Measurements from ENCODE around the gene SOCS1.

Gene SOCS1

DNA sequence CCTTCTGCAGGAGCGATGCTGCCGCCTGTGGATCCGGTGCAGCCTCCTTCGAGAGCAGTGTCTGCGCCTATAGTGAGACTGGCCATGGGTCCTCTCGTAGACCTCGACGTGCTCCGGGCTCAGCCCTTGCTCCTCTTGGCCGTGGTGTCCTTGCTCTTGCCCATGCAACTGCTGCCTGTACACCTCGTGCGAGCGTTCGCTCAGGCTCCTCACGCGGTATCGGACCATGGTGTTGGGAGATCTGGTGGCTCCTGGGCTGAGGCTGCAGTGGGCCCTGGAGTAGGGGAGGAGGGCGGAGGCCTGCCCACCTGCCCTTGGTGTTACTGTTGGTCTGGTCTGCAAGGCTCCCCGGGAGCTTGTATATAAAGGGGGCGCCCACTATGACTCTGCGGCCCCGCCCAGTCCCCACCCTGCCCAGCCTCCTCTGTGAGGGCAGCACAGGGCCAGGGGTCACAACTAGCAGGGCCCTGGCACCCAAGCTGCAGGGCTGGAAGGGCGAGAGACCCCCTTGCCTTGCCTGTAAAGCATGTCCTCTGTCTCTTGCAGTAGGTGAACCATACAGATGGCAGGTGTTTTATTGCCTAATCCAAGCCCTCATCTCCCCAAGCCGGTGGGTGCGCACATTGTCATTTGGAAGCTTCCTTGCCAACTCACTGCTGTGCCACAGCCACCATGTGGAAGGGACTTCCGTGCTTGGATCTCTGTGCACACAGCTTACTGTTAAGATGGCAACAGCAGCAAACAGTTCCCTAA, 20.3 kb upstream of the SOCS1 start, which contains the start of gene PRM2:
Gene PRM2 (minus strand): TSS at position 338 of the 753 bp plus-strand sequence. CDS start 110 bp downstream, at position 228.
- peaks cover 7% of the 10 kb centered on the region for H3K4me1 Mint-ChIP-seq (ENCODE audit: low read depth)
- DNase-seq (ENCODE audit: low spot score) = no peak
- H3K4me3 Mint-ChIP-seq = no peak within 1 kb of the TSS
- H3K36me3 Mint-ChIP-seq (ENCODE audit: low read depth) = no peaks in the 10 kb centered on the region
- no peaks in the 10 kb centered on the region for H3K9me3 Mint-ChIP-seq
- H3K27ac Mint-ChIP-seq = no peak within 1 kb of the TSS
- peaks cover 6% of the 10 kb centered on the region for H3K27me3 Mint-ChIP-seq (ENCODE audit: low read depth)

- no peak overlapping the region for H3K27ac Mint-ChIP-seq
- H3K27me3 Mint-ChIP-seq (ENCODE audit: low read depth) = peaks cover 4% of the 10 kb centered on the region
- peaks cover 7% of the 10 kb centered on the region for H3K4me1 Mint-ChIP-seq (ENCODE audit: low read depth)
- H3K9me3 Mint-ChIP-seq = no peaks in the 10 kb centered on the region
- DNase-seq (ENCODE audit: low spot score) = no peak
- H3K36me3 Mint-ChIP-seq (ENCODE audit: low read depth) = no peaks in the 10 kb centered on the region
- no peak overlapping the region for H3K4me3 Mint-ChIP-seq
Observed at GRCh38 chr16:11274964-11275363, 19.0 kb upstream of the SOCS1 start.

DNA sequence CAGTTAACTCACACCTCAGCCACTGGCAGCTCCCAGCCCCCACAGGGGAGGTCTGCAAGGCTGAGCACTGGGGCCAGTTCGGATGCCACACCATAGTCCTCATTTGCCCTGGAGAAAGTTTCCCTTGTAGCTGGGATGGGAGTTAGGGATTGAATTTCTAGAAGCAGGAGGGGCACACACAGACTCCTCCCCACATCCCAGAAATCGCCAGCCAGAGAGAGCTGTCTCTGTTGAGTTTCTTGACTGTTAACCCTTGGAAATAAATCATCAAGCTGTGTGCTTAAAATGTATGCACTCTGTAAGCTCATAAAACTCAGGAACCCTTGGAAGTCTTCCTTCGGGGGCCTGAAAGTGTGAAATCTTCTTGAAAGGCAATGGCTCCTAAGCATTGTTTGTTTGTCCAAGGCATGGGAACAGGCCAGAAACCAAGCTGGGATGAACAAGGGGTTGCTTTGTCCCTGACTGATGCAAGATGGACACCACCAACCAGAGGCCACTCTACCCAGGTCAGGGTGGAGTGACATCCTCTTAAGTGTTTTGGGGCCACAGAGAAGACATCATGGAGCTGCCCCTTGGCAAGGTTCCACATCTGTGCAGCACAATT, 17.8 kb upstream of the SOCS1 start:
- no peak overlapping the region for H3K27ac Mint-ChIP-seq
- H3K27me3 Mint-ChIP-seq (ENCODE audit: low read depth) = no peaks in the 10 kb centered on the region
- no peaks in the 10 kb centered on the region for H3K9me3 Mint-ChIP-seq
- H3K4me1 Mint-ChIP-seq (ENCODE audit: low read depth) = no peaks in the 10 kb centered on the region
- H3K4me3 Mint-ChIP-seq = no peak overlapping the region
- DNase-seq (ENCODE audit: low spot score) = no peak
- no peaks in the 10 kb centered on the region for H3K36me3 Mint-ChIP-seq (ENCODE audit: low read depth)

GRCh38 chr16:11272921-11273720, 17.1 kb upstream of the SOCS1 start, which contains the start of gene PRM3:
PRM3 (minus strand) TSS chr16:11273629; CDS start chr16:11273595, 34 bp downstream.
- H3K4me3 Mint-ChIP-seq = no peak within 1 kb of the TSS

DNA sequence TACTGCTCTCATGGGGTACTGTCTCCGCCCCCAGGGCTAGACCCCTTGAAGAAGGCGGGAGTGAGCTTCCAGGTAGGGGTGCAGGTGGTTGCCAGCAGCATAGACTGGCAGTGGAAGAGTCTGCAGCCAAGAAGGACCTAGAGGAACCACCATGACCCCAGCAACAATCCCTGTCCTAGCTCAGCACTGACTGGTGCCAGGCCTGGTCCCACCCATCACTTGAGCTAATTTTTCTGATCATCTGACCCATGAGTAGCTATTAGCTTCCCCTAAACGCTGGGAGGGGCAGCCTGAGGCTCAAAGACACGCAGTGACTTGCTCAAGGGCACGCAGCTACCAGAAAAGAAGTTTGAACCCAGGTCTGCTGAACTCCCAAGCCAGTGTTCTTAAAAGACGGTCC, 16.5 kb upstream of the SOCS1 start:
- no peaks in the 10 kb centered on the region for H3K9me3 Mint-ChIP-seq
- DNase-seq (ENCODE audit: low spot score) = no peak
- H3K36me3 Mint-ChIP-seq (ENCODE audit: low read depth) = no peaks in the 10 kb centered on the region
- H3K27me3 Mint-ChIP-seq (ENCODE audit: low read depth) = no peaks in the 10 kb centered on the region
- H3K4me1 Mint-ChIP-seq (ENCODE audit: low read depth) = no peaks in the 10 kb centered on the region
- H3K4me3 Mint-ChIP-seq = no peak overlapping the region
- H3K27ac Mint-ChIP-seq = no peak overlapping the region

More at GRCh38 chr16:11272921-11273720, 17.1 kb upstream of the SOCS1 start, which contains the start of gene PRM3:
- no peak for DNase-seq (ENCODE audit: low spot score)
- Mint-ChIP-seq H3K9me3 (no peaks in the 10 kb centered on the region), H3K27me3 (ENCODE audit: low read depth) (no peaks in the 10 kb centered on the region), H3K36me3 (ENCODE audit: low read depth) (no peaks in the 10 kb centered on the region), H3K4me1 (ENCODE audit: low read depth) (no peaks in the 10 kb centered on the region), H3K27ac (no peak within 1 kb of the TSS)

- no peaks in the 10 kb centered on the region for H3K9me3 Mint-ChIP-seq
- DNase-seq (ENCODE audit: low spot score) = no peak
- no peaks in the 10 kb centered on the region for H3K27me3 Mint-ChIP-seq (ENCODE audit: low read depth)
- H3K27ac Mint-ChIP-seq = no peak overlapping the region
- no peaks in the 10 kb centered on the region for H3K36me3 Mint-ChIP-seq (ENCODE audit: low read depth)
- no peaks in the 10 kb centered on the region for H3K4me1 Mint-ChIP-seq (ENCODE audit: low read depth)
- no peak overlapping the region for H3K4me3 Mint-ChIP-seq
Observed at GRCh38 chr16:11271610-11272009, 15.6 kb upstream of the SOCS1 start.

GRCh38 chr16:11270602-11271162, 14.7 kb upstream of the SOCS1 start:
- Mint-ChIP-seq H3K9me3 (no peaks in the 10 kb centered on the region), H3K36me3 (ENCODE audit: low read depth) (no peaks in the 10 kb centered on the region), H3K4me1 (ENCODE audit: low read depth) (no peaks in the 10 kb centered on the region), H3K27ac (no peak overlapping the region), H3K27me3 (ENCODE audit: low read depth) (no peaks in the 10 kb centered on the region), H3K4me3 (no peak overlapping the region)
- DNase-seq (ENCODE audit: low spot score) = no peak

- Mint-ChIP-seq H3K9me3 (no peaks in the 10 kb centered on the region), H3K27me3 (ENCODE audit: low read depth) (no peaks in the 10 kb centered on the region), H3K36me3 (ENCODE audit: low read depth) (no peaks in the 10 kb centered on the region), H3K4me1 (ENCODE audit: low read depth) (peaks cover 8% of the 10 kb centered on the region), H3K27ac (no peak within 1 kb of the TSS), H3K4me3 (no peak within 1 kb of the TSS)
- DNase-seq (ENCODE audit: low spot score) = no peak
Observed at GRCh38 chr16:11268921-11269375, 12.9 kb upstream of the SOCS1 start, which contains the start of gene TNP2. TNP2 (minus strand) TSS chr16:11269325; CDS start chr16:11269262, 63 bp downstream.

DNA sequence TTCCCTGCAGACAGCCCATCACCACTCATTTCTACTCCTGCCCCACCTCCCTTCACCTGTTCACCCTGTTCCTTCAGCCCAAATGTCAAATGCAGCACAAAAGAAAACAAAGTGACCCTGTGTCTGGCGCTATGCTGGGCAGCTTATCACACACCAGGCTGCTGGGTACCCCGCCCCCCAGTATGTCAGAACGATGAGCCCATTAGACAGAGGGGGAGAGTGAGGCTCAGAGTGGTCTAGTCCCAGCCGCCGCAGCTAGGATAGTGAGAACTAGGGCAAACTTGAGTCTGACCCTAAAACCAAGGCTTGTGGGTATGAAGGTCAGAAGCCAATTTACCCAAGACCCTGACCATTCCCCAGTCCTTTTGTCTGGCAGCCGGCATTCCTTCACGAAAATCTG, 9.1 kb upstream of the SOCS1 start:
- Mint-ChIP-seq H3K27me3 (ENCODE audit: low read depth) (no peaks in the 10 kb centered on the region), H3K4me3 (no peak overlapping the region), H3K27ac (no peak overlapping the region), H3K36me3 (ENCODE audit: low read depth) (no peaks in the 10 kb centered on the region), H3K4me1 (ENCODE audit: low read depth) (peaks cover 22% of the 10 kb centered on the region), H3K9me3 (no peaks in the 10 kb centered on the region)
- no peak for DNase-seq (ENCODE audit: low spot score)

DNA sequence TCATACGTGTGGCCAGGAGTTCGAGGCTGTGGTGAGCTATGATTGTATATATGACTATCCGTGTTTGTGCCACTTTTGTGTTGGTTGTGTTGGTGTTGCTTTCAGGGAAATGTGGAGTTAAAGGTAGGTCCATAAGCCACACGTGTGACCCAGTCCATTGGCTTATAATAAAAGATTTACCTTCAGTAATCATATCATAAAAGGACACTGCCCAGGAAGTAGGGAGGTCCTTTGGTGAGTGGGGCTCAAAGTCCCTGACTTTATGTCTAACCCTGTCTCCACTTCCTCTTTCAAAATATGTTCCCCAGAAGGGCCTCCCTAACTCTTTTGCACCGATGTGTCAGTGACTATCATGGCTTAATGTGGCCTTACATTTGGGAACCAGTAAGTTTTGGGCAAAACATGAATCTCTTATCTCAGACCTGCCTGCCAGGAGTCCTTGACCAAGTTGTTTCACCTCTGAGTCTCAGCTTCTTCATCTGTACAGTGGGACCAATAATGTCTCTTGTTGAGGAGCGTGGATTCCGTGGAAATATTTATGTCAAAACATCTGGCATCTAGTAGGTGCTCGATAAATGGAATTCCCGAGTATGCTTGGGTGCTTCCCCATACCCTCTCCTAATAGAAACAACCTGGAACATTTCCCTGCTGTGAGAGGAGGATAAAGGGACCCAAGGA, 8.3 kb upstream of the SOCS1 start:
- Mint-ChIP-seq H3K4me1 (ENCODE audit: low read depth) (peaks cover 29% of the 10 kb centered on the region), H3K27ac (peak overlapping the region; percentile 86), H3K36me3 (ENCODE audit: low read depth) (no peaks in the 10 kb centered on the region), H3K27me3 (ENCODE audit: low read depth) (no peaks in the 10 kb centered on the region), H3K9me3 (no peaks in the 10 kb centered on the region), H3K4me3 (peak overlapping the region; percentile 59)
- no peak for DNase-seq (ENCODE audit: low spot score)

DNA sequence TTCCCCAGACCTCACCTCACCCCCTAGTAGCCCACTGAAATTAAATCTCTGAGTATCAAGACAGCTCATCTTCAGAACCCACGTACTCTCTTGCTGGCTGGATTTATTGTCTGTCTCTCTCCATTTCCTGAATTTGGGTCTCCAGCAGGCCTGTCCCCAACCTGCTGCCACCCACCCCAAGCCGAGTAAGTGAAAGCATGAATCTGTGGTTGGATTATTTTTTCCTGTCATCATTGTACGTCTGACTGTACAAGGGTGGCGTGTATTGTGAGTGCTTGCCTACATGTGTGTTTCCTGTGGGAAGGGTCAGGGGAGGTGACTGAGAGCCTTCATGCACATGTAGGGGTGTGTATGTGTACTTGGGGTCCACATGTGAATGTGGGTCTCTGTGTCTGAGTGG, 7.7 kb upstream of the SOCS1 start:
- peak overlapping the region; percentile 86 for H3K27ac Mint-ChIP-seq
- peaks cover 35% of the 10 kb centered on the region for H3K4me1 Mint-ChIP-seq (ENCODE audit: low read depth)
- no peaks in the 10 kb centered on the region for H3K36me3 Mint-ChIP-seq (ENCODE audit: low read depth)
- H3K9me3 Mint-ChIP-seq = no peaks in the 10 kb centered on the region
- H3K4me3 Mint-ChIP-seq = peak overlapping the region; percentile 59
- H3K27me3 Mint-ChIP-seq (ENCODE audit: low read depth) = no peaks in the 10 kb centered on the region
- peak; percentile 75 for DNase-seq (ENCODE audit: low spot score)

- H3K27me3 Mint-ChIP-seq (ENCODE audit: low read depth) = no peaks in the 10 kb centered on the region
- no peak for DNase-seq (ENCODE audit: low spot score)
- H3K9me3 Mint-ChIP-seq = no peaks in the 10 kb centered on the region
- H3K36me3 Mint-ChIP-seq (ENCODE audit: low read depth) = no peaks in the 10 kb centered on the region
- no peak overlapping the region for H3K27ac Mint-ChIP-seq
- peaks cover 42% of the 10 kb centered on the region for H3K4me1 Mint-ChIP-seq (ENCODE audit: low read depth)
- no peak overlapping the region for H3K4me3 Mint-ChIP-seq
Observed at GRCh38 chr16:11262915-11263314, 6.9 kb upstream of the SOCS1 start.

DNA sequence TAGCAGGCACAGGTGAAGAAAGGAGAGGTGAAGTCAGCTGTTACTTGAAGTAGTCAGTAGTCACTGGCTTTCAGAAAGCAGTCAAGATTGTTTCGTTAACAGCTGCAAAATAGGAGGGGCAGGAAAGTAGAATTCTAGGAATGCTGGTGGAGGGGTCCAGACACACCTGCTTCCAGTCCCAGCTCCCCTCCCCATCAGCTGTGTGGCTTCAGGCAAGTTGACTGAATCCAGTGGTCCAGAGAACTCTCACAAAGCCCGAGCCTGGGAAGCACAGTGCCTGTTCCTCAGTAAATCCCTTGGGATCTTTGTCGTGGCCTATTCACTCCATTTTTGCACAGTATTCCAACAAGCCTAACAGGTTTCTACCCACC, 4.6 kb upstream of the SOCS1 start:
- no peak for DNase-seq (ENCODE audit: low spot score)
- H3K36me3 Mint-ChIP-seq (ENCODE audit: low read depth) = peaks cover 3% of the 10 kb centered on the region
- H3K9me3 Mint-ChIP-seq = no peaks in the 10 kb centered on the region
- H3K27me3 Mint-ChIP-seq (ENCODE audit: low read depth) = no peaks in the 10 kb centered on the region
- no peak overlapping the region for H3K27ac Mint-ChIP-seq
- peaks cover 52% of the 10 kb centered on the region for H3K4me1 Mint-ChIP-seq (ENCODE audit: low read depth)
- no peak overlapping the region for H3K4me3 Mint-ChIP-seq
